Measurements from ENCODE around the gene APP.
"Not testable (repeated sequence)": the region's sequence is repeated elsewhere in the genome, so short reads cannot be mapped to it uniquely, and the experiment has no call there.

The APP gene

GRCh38 chr21:26096494-26097371, 73.8 kb downstream of the APP start:
- no peak for DNase-seq

- DNase-seq = no peak
Measured at GRCh38 chr21:26095131-26095530, 75.4 kb downstream of the APP start.

- DNase-seq = peak; percentile 48
Measured at GRCh38 chr21:26093122-26093521, 77.4 kb downstream of the APP start.

- DNase-seq = no peak
Measured at GRCh38 chr21:26091480-26092018, 79.0 kb downstream of the APP start.

GRCh38 chr21:26089730-26090129, 80.8 kb downstream of the APP start:
- no peak for DNase-seq

- no peak for DNase-seq
Measured at GRCh38 chr21:26087223-26087918, 83.2 kb downstream of the APP start.

GRCh38 chr21:26085882-26086281, 84.7 kb downstream of the APP start:
- no peak for DNase-seq

GRCh38 chr21:26085127-26085526, 85.4 kb downstream of the APP start:
- no peak for DNase-seq

GRCh38 chr21:26082549-26082948, 88.0 kb downstream of the APP start:
- no peak for DNase-seq

- DNase-seq = not testable (repeated sequence)
Measured at GRCh38 chr21:26081175-26081760, 89.3 kb downstream of the APP start.

GRCh38 chr21:26080211-26080610, 90.4 kb downstream of the APP start:
- DNase-seq = no peak

GRCh38 chr21:26079366-26079765, 91.2 kb downstream of the APP start:
- peak; percentile 67 for DNase-seq

GRCh38 chr21:26077521-26077920, 93.0 kb downstream of the APP start:
- DNase-seq = no peak

- DNase-seq = peak; percentile 79
Measured at GRCh38 chr21:26072666-26073615, 97.6 kb downstream of the APP start.

- peak; percentile 60 for DNase-seq
Measured at GRCh38 chr21:26070822-26071425, 99.6 kb downstream of the APP start.

- no peak for DNase-seq
Measured at GRCh38 chr21:26070121-26070520, 100.4 kb downstream of the APP start.

GRCh38 chr21:26068776-26069175, 101.8 kb downstream of the APP start:
- no peak for DNase-seq

- no peak for DNase-seq
Measured at GRCh38 chr21:26067836-26068594, 102.6 kb downstream of the APP start.

- DNase-seq = no peak
Measured at GRCh38 chr21:26064506-26064905, 106.1 kb downstream of the APP start.

- no peak for DNase-seq
Measured at GRCh38 chr21:26061437-26061836, 109.1 kb downstream of the APP start.

Measured in EL (cell line).